GM18526 (cell line): Measurements from ENCODE around the gene AMN.

Experiments used
- POLR2A ChIP-seq: IDR thresholded peaks from 3 replicates; pipeline ENCODE4 v1.6.1; 2011; ENCODE audit not compliant: insufficient read length; ENCODE audit errors: extremely low read depth

AMN gene

GRCh38 chr14:102922490-102923200, at the start of gene AMN:
Gene AMN, plus strand, starts transcription at chr14:102922663. Its CDS starts 26 bp downstream, at chr14:102922689.
- TF ChIP-seq POLR2A, result no peak

- TF ChIP-seq POLR2A, result no peak
Observed at GRCh38 chr14:102873131-102873530, 49.3 kb upstream of the AMN start.

- TF ChIP-seq POLR2A, result no peak
Observed at GRCh38 chr14:102873546-102874061, 48.9 kb upstream of the AMN start.

- TF ChIP-seq POLR2A, result no peak
Observed at GRCh38 chr14:102875652-102876051, 46.8 kb upstream of the AMN start.

- no peak for TF ChIP-seq POLR2A
Observed at GRCh38 chr14:102878174-102878969, 44.1 kb upstream of the AMN start.

- TF ChIP-seq POLR2A, result no peak
Observed at GRCh38 chr14:102878970-102879460, 43.4 kb upstream of the AMN start.

GRCh38 chr14:102882226-102882906, 40.1 kb upstream of the AMN start:
- TF ChIP-seq POLR2A, result no peak

- TF ChIP-seq POLR2A, result no peak
Observed at GRCh38 chr14:102883089-102883541, 39.3 kb upstream of the AMN start.

- no peak for TF ChIP-seq POLR2A
Observed at GRCh38 chr14:102883554-102883953, 38.9 kb upstream of the AMN start.

GRCh38 chr14:102885737-102886447, 36.6 kb upstream of the AMN start:
- TF ChIP-seq POLR2A, result no peak

- no peak for TF ChIP-seq POLR2A
Observed at GRCh38 chr14:102888748-102889147, 33.7 kb upstream of the AMN start.

GRCh38 chr14:102889615-102890014, 32.8 kb upstream of the AMN start:
- no peak for TF ChIP-seq POLR2A

- no peak for TF ChIP-seq POLR2A
Observed at GRCh38 chr14:102891111-102891510, 31.4 kb upstream of the AMN start.

GRCh38 chr14:102891556-102891955, 30.9 kb upstream of the AMN start:
- no peak for TF ChIP-seq POLR2A

GRCh38 chr14:102892651-102893050, 29.8 kb upstream of the AMN start:
- no peak for TF ChIP-seq POLR2A

- no peak for TF ChIP-seq POLR2A
Observed at GRCh38 chr14:102893452-102893851, 29.0 kb upstream of the AMN start.
